ENCODE measurements around the gene FAM78B. TPM values are rescaled to one million over a fixed set of nuclear protein-coding genes. Genes with fewer than 3 reads are reported as not detected.

The FAM78B gene
- total and polyA plus RNA-seq, 10 of the 15 experiments (the other 5 are each of a cell fraction or from before 2014, with no cell fraction given) = 0.10 to 4.9 (median 1.6) TPM

DNA sequence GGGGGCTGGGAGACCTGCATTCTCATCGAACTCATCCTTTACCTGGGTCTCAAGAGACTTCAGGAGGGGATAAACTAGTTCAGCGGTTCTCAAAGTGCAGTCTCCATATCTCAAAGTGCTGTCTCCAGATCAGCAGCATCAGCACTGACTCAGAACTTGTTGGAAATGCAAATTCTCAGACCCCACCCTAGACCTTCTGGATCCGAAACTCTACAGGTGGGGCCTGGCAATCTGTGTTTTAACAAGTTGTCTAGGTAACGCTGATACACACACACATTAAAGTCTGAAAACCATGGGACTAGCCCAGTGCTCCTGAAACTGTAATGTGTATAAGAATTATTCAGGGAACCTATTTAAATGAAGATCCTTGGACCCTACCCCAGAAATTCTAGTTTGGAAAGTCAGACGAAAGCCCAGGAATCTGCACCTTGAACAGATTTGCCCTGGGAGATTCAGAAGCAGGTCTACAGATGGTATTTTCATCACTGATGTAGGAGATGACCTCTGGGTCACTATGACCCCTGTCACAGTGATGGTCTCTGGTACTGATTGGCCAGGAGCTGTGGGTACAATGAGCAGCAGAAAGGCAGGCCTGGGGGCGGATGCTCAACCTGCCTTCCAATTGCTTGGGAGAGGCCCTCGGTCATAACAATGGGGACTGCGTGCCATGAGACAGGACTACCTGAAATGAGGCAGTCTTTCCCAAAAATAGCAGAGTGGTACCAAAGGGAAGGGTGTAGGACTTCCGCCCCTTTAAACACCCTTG, 127.2 kb downstream of the FAM78B start:
- BruUV-seq (replicated peaks) = no TSS peak
- DNase-seq (ENCODE audit: low read depth, low spot score) = no peak
- no peak for TF ChIP-seq MXI1 (IDR thresholded peaks at IDR 0.05; ENCODE audit: low read depth, low read length)
- H3K36me3 ChIP-seq (ENCODE audit: control insufficient read depth in 2 of 2, insufficient read depth in 2 of 2, low read length in 1 of 2) = no peaks in the 10 kb centered on the region
- H3K27me3 ChIP-seq (replicated peaks in 1 of 2; ENCODE audit: control insufficient read depth in 2 of 2, insufficient read depth in 2 of 2, low read length in 1 of 2) = no peaks in the 10 kb centered on the region
- no peaks in the 10 kb centered on the region for H4K20me1 ChIP-seq (ENCODE audit: control insufficient read depth, insufficient read depth)
- CTCF ChIA-PET = interaction anchor here (0.7 kb wide), 1 partner anchor 468 kb away, joined by 3 read pairs; no protein-coding TSS in a partner anchor
- POLR2A ChIA-PET = no interaction called here
- intact Hi-C loops (cut with micrococcal nuclease; ENCODE audit: unreplicated experiment) (loop anchor here (1.0 kb wide), 1 partner anchor 14 kb away; no protein-coding TSS in a partner anchor), in situ Hi-C loops (cut with MboI) (no loop called here)
- H3K4me3 ChIP-seq = no peak overlapping the region
- no peaks in the 10 kb centered on the region for H3K4me1 ChIP-seq (ENCODE audit: control insufficient read depth, insufficient read depth, low read length)
- H2AFZ ChIP-seq (ENCODE audit: control insufficient read depth, low read depth, low read length) = no peak overlapping the region
- no peak overlapping the region for H3K4me2 ChIP-seq (ENCODE audit: control insufficient read depth, insufficient read depth)
- 24% methylated on average over 9 of the region's 9 CpGs for WGBS (ENCODE audit: insufficient coverage, insufficient replicate concordance, low lambda C conversion rate, missing lambda C conversion rate)
- ATAC-seq = no peak
- no peak overlapping the region for H3K27ac ChIP-seq (ENCODE audit: control insufficient read depth, insufficient read depth)
- no peak overlapping the region for H3K9ac ChIP-seq (ENCODE audit: control insufficient read depth, insufficient read depth, low read length)
- RAD21 ChIA-PET (ENCODE audit: unreplicated experiment) = no interaction called here
- FAIRE-seq = no peak
- SMC1A ChIA-PET (ENCODE audit: uncharacterized antibody, unreplicated experiment) = no interaction called here
- no peaks in the 10 kb centered on the region for H3K79me2 ChIP-seq (ENCODE audit: control insufficient read depth, insufficient read depth, low read length)
- no peaks in the 10 kb centered on the region for H3K9me3 ChIP-seq (replicated peaks; ENCODE audit: control insufficient read depth, insufficient read depth, low read length)

DNA sequence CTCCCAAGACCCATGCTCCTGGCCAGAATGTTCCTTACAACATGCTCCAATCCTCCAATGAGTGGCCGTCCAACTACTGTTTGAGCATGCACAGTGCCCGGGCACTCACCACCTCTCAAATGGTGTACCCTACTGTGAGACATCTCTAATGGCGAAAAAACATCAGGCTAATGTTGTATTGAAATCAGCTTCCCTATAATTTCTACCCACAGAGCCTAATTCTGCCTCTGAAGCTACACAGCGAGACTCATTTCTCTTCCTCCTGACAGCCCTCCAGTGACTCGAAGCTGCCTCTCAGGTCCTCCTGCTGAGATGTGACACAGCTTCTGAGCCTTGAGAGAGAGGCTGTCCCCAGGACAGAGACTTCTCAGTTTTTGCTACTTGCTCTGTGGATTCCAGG, 130.7 kb downstream of the FAM78B start:
- no peak for FAIRE-seq
- WGBS (ENCODE audit: insufficient coverage, insufficient replicate concordance, low lambda C conversion rate, missing lambda C conversion rate) = 26% methylated on average over 5 of the region's 5 CpGs
- no peak for DNase-seq (ENCODE audit: low read depth, low spot score)

More for the DNA sequence above, 130.7 kb downstream of the FAM78B start:
- no peaks in the 10 kb centered on the region for H4K20me1 ChIP-seq (ENCODE audit: control insufficient read depth, insufficient read depth)
- POLR2A ChIA-PET = no interaction called here
- no peak overlapping the region for H3K27ac ChIP-seq (ENCODE audit: control insufficient read depth, insufficient read depth)
- no peaks in the 10 kb centered on the region for H3K9me3 ChIP-seq (replicated peaks; ENCODE audit: control insufficient read depth, insufficient read depth, low read length)
- no peaks in the 10 kb centered on the region for H3K27me3 ChIP-seq (replicated peaks in 1 of 2; ENCODE audit: control insufficient read depth in 2 of 2, insufficient read depth in 2 of 2, low read length in 1 of 2)
- CTCF ChIA-PET = no interaction called here
- SMC1A ChIA-PET (ENCODE audit: uncharacterized antibody, unreplicated experiment) = no interaction called here
- ATAC-seq = no peak
- H3K9ac ChIP-seq (ENCODE audit: control insufficient read depth, insufficient read depth, low read length) = no peak overlapping the region
- no peaks in the 10 kb centered on the region for H3K36me3 ChIP-seq (ENCODE audit: control insufficient read depth in 2 of 2, insufficient read depth in 2 of 2, low read length in 1 of 2)
- RAD21 ChIA-PET (ENCODE audit: unreplicated experiment) = no interaction called here
- H3K4me1 ChIP-seq (ENCODE audit: control insufficient read depth, insufficient read depth, low read length) = no peaks in the 10 kb centered on the region
- BruUV-seq (replicated peaks) = no TSS peak
- intact Hi-C loops (cut with micrococcal nuclease; ENCODE audit: unreplicated experiment) (no loop called here), in situ Hi-C loops (cut with MboI) (no loop called here)
- H3K4me3 ChIP-seq = no peak overlapping the region
- H2AFZ ChIP-seq (ENCODE audit: control insufficient read depth, low read depth, low read length) = no peak overlapping the region
- H3K79me2 ChIP-seq (ENCODE audit: control insufficient read depth, insufficient read depth, low read length) = no peaks in the 10 kb centered on the region
- TF ChIP-seq SP1 (IDR thresholded peaks at IDR 0.05; ENCODE audit: low read depth, low read length) = no peak
- TF ChIP-seq PAX8 (IDR thresholded peaks at IDR 0.05) = no peak
- TF ChIP-seq SPI1 (IDR thresholded peaks at IDR 0.05; ENCODE audit: borderline replicate concordance, insufficient read depth, low read depth, low read length) = no peak
- TF ChIP-seq NFYA (IDR thresholded peaks at IDR 0.05; ENCODE audit: borderline replicate concordance, low read depth, low read length) = no peak
- TF ChIP-seq SIN3A (IDR thresholded peaks at IDR 0.05; ENCODE audit: low read depth, low read length) = no peak
- TF ChIP-seq IKZF2 (IDR thresholded peaks at IDR 0.05) = no peak
- no peak for TF ChIP-seq DPF2 (IDR thresholded peaks at IDR 0.05)
- no peak for TF ChIP-seq SMAD1 (IDR thresholded peaks at IDR 0.05; ENCODE audit: low read depth, partially characterized antibody)
- TF ChIP-seq, protein P1, sequence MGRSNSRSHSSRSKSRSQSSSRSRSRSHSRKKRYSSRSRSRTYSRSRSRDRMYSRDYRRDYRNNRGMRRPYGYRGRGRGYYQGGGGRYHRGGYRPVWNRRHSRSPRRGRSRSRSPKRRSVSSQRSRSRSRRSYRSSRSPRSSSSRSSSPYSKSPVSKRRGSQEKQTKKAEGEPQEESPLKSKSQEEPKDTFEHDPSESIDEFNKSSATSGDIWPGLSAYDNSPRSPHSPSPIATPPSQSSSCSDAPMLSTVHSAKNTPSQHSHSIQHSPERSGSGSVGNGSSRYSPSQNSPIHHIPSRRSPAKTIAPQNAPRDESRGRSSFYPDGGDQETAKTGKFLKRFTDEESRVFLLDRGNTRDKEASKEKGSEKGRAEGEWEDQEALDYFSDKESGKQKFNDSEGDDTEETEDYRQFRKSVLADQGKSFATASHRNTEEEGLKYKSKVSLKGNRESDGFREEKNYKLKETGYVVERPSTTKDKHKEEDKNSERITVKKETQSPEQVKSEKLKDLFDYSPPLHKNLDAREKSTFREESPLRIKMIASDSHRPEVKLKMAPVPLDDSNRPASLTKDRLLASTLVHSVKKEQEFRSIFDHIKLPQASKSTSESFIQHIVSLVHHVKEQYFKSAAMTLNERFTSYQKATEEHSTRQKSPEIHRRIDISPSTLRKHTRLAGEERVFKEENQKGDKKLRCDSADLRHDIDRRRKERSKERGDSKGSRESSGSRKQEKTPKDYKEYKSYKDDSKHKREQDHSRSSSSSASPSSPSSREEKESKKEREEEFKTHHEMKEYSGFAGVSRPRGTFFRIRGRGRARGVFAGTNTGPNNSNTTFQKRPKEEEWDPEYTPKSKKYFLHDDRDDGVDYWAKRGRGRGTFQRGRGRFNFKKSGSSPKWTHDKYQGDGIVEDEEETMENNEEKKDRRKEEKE (IDR thresholded peaks at IDR 0.05) = no peak
- no peak for TF ChIP-seq RBBP5 (conservative IDR thresholded peaks at IDR 0.05)
- no peak for TF ChIP-seq SREBF1 (IDR thresholded peaks at IDR 0.05; ENCODE audit: low read length)
- no peak overlapping the region for H3K4me2 ChIP-seq (ENCODE audit: control insufficient read depth, insufficient read depth)

Data from GM12878 (cell line).